ENCODE data around the gene ZFYVE9. TPM values are rescaled to one million over a fixed set of nuclear protein-coding genes. Genes with fewer than 3 reads are reported as not detected.

Gene ZFYVE9
- total and polyA plus RNA-seq, 5 donors from 2014 or later, result 0.26 to 1.6 (median 0.84) TPM

DNA sequence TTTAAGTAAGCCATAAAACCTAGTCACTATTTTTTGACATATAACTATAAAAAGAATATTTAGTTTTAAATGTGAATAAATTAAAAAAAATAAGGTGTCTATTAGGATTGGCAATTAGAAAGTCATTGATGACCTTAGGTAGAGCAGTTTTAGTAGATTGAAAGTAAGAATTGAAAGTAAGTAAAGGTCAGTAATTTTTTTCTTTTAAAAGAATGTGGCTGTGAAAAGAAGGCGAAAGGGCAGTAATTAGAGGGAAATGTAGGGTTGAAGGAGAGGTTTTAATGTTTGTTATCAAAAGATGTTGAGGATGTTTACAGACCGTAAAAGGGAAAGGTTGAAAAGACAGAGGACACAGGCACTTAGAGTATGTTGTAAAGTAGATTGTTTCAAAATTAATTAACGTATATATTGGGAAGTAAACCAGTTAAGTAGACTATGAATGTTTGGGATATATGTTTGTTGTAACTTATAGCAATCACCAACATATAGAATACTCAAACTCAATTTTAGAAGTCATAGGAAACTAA lies 41.0 kb downstream of the ZFYVE9 start:
- ATAC-seq (ENCODE audit: low read depth in 2 of 2) (no peak), DNase-seq (no peak)
- Histone ChIP-seq H3K4me3 (ENCODE audit: low read depth, low read length) (no peak overlapping the region), H3K4me1 (ENCODE audit: control insufficient read depth, insufficient read depth, low read length, poor library complexity, severe bottlenecking) (no peaks in the 10 kb centered on the region), H3K27me3 (ENCODE audit: control insufficient read depth, insufficient read depth, low read length) (no peaks in the 10 kb centered on the region), H3K9me3 (ENCODE audit: control insufficient read depth in 2 of 2, low read length in 2 of 2) (no peaks in the 10 kb centered on the region), H3K36me3 (ENCODE audit: control insufficient read depth, insufficient read depth, low read length) (no peaks in the 10 kb centered on the region), H3K27ac (ENCODE audit: insufficient read depth, low read length, poor library complexity, severe bottlenecking) (no peak overlapping the region)
- H3K4me3 Mint-ChIP-seq, result no peak overlapping the region
- H3K36me3 Mint-ChIP-seq, result no peaks in the 10 kb centered on the region
- H3K27ac Mint-ChIP-seq, result no peak overlapping the region
- H3K27me3 Mint-ChIP-seq, result peaks cover 16% of the 10 kb centered on the region
- peaks cover 0 to 7% (median 0%) of the 10 kb centered on the region in 7 donors for H3K9me3 Mint-ChIP-seq
- peaks cover 0 to 4% (median 0%) of the 10 kb centered on the region in 4 donors for H3K4me1 Mint-ChIP-seq

DNA sequence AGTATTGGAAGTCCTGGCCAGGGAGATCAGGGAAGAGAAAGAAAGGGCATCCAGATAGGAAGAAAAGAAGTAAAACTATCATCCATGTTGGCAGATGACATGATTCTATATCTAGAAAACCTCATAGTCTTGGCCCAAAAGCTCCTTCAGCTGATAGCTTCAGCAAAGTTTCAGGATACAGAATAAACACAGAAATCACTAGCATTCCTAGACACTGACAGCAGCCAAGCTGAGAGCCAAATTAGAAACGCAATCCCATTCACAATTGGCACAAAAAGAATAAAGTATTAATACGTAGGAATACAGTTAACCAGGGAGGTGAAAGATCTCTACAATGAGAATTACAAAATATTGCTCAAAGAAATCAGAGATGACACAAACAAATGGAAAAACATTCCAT lies 44.6 kb downstream of the ZFYVE9 start:
- Histone ChIP-seq H3K4me3 (ENCODE audit: low read depth, low read length) (no peak overlapping the region), H3K27ac (ENCODE audit: insufficient read depth, low read length, poor library complexity, severe bottlenecking) (no peak overlapping the region), H3K27me3 (ENCODE audit: control insufficient read depth, insufficient read depth, low read length) (peaks cover 2% of the 10 kb centered on the region), H3K36me3 (ENCODE audit: control insufficient read depth, insufficient read depth, low read length) (no peaks in the 10 kb centered on the region), H3K4me1 (ENCODE audit: control insufficient read depth, insufficient read depth, low read length, poor library complexity, severe bottlenecking) (no peaks in the 10 kb centered on the region), H3K9me3 (ENCODE audit: control insufficient read depth in 2 of 2, low read length in 2 of 2) (no peaks in the 10 kb centered on the region)
- H3K9me3 Mint-ChIP-seq, result no peaks in the 10 kb centered on the region
- ATAC-seq (ENCODE audit: low read depth in 2 of 2) (no peak), DNase-seq (no peak)
- no peaks in the 10 kb centered on the region for H3K36me3 Mint-ChIP-seq
- H3K4me3 Mint-ChIP-seq, result no peak overlapping the region
- H3K4me1 Mint-ChIP-seq, result peaks cover 0 to 3% (median 1%) of the 10 kb centered on the region in 4 donors
- H3K27ac Mint-ChIP-seq, result no peak overlapping the region
- peaks cover 12% of the 10 kb centered on the region for H3K27me3 Mint-ChIP-seq

DNA sequence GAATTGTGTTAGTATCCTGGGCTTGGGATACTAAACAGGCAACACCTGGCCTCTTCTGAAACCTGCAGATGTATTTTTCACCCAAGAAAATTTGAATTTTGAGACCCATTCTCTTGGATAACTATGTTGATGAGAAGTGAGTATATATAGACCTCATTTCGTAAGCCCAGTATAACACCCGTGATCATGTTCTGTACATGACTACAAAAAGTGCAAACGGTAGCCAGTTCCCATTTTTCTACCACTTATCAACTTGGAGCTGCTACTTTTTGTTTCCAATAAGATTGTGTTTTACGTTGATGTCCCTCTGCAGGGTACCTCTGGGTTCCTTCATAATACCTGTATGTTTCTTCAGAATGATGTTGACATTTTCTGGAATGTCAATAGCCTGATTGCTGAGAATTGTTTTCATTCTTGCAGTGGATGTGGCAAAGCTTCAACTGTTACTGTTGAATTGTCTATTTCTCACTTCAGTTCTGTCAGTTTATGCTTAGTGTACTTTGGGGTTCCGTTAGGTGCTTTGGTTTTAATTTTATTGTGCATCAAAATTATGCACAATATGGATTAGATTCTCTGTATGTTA lies 48.1 kb downstream of the ZFYVE9 start:
- Mint-ChIP-seq H3K27me3 (peaks cover 26% of the 10 kb centered on the region), H3K4me3 (no peak overlapping the region), H3K9me3 (no peaks in the 10 kb centered on the region), H3K36me3 (no peaks in the 10 kb centered on the region), H3K27ac (no peak overlapping the region), H3K4me1 (peaks cover 0 to 5% (median 1%) of the 10 kb centered on the region in 4 donors)
- H3K4me3 ChIP-seq (ENCODE audit: low read depth, low read length), result no peak overlapping the region
- no peaks in the 10 kb centered on the region for H3K4me1 ChIP-seq (ENCODE audit: control insufficient read depth, insufficient read depth, low read length, poor library complexity, severe bottlenecking)
- no peaks in the 10 kb centered on the region for H3K36me3 ChIP-seq (ENCODE audit: control insufficient read depth, insufficient read depth, low read length)
- DNase-seq, result no peak
- peaks cover 6% of the 10 kb centered on the region for H3K27me3 ChIP-seq (ENCODE audit: control insufficient read depth, insufficient read depth, low read length)
- no peak overlapping the region for H3K27ac ChIP-seq (ENCODE audit: insufficient read depth, low read length, poor library complexity, severe bottlenecking)
- no peak for ATAC-seq (ENCODE audit: low read depth in 2 of 2)
- no peaks in the 10 kb centered on the region for H3K9me3 ChIP-seq (ENCODE audit: control insufficient read depth in 2 of 2, low read length in 2 of 2)

- Histone ChIP-seq H3K9me3 (ENCODE audit: control insufficient read depth in 2 of 2, low read length in 2 of 2) (no peaks in the 10 kb centered on the region), H3K4me3 (ENCODE audit: low read depth, low read length) (no peak overlapping the region), H3K4me1 (ENCODE audit: control insufficient read depth, insufficient read depth, low read length, poor library complexity, severe bottlenecking) (no peaks in the 10 kb centered on the region), H3K27me3 (ENCODE audit: control insufficient read depth, insufficient read depth, low read length) (peaks cover 6% of the 10 kb centered on the region), H3K27ac (ENCODE audit: insufficient read depth, low read length, poor library complexity, severe bottlenecking) (no peak overlapping the region), H3K36me3 (ENCODE audit: control insufficient read depth, insufficient read depth, low read length) (no peaks in the 10 kb centered on the region)
- Mint-ChIP-seq H3K4me1 (peaks cover 0 to 5% (median 1%) of the 10 kb centered on the region in 4 donors), H3K9me3 (no peaks in the 10 kb centered on the region), H3K27ac (no peak overlapping the region), H3K36me3 (no peaks in the 10 kb centered on the region), H3K27me3 (peaks cover 26% of the 10 kb centered on the region), H3K4me3 (no peak overlapping the region)
- no peak for DNase-seq
- no peak for ATAC-seq (ENCODE audit: low read depth in 2 of 2)
Observed at GRCh38 chr1:52190500-52191252, 48.8 kb downstream of the ZFYVE9 start.

DNA sequence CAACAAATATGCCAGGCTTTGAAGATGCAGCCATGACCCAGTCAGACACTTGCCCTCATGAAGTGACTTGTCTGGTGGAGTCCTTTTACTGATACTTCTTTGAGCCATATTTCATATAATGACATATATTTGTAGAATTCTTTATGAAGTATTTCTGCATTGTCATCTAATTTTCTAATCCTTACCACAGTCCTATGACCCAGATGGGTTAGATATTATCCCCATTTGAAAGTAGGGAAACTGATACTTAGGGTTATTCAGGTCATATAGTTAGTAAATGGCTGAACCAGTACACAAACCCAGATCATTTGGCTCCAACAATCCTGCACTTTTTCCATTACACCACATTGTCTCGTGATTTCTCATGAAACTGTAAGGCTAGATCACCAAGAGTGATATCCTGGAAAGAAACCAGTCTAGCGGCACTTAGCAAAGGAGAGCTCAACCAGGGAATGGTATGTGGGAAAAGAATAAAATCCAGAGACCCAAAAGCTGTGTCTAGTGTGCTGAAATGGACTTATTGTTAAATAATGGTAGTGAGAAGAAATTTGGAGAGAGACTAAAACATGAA lies 49.6 kb downstream of the ZFYVE9 start:
- no peaks in the 10 kb centered on the region for H3K36me3 Mint-ChIP-seq
- no peak overlapping the region for H3K27ac Mint-ChIP-seq
- ATAC-seq (ENCODE audit: low read depth in 2 of 2) (no peak), DNase-seq (no peak)
- no peak overlapping the region for H3K4me3 ChIP-seq (ENCODE audit: low read depth, low read length)
- no peaks in the 10 kb centered on the region for H3K9me3 Mint-ChIP-seq
- no peaks in the 10 kb centered on the region for H3K36me3 ChIP-seq (ENCODE audit: control insufficient read depth, insufficient read depth, low read length)
- H3K27ac ChIP-seq (ENCODE audit: insufficient read depth, low read length, poor library complexity, severe bottlenecking), result no peak overlapping the region
- peaks cover 6% of the 10 kb centered on the region for H3K27me3 ChIP-seq (ENCODE audit: control insufficient read depth, insufficient read depth, low read length)
- H3K4me3 Mint-ChIP-seq, result no peak overlapping the region
- peaks cover 26% of the 10 kb centered on the region for H3K27me3 Mint-ChIP-seq
- H3K4me1 Mint-ChIP-seq, result peaks cover 0 to 5% (median 1%) of the 10 kb centered on the region in 4 donors
- no peaks in the 10 kb centered on the region for H3K9me3 ChIP-seq (ENCODE audit: control insufficient read depth in 2 of 2, low read length in 2 of 2)
- no peaks in the 10 kb centered on the region for H3K4me1 ChIP-seq (ENCODE audit: control insufficient read depth, insufficient read depth, low read length, poor library complexity, severe bottlenecking)

GRCh38 chr1:52192024-52192423 lies 50.1 kb downstream of the ZFYVE9 start:
- Mint-ChIP-seq H3K9me3 (no peaks in the 10 kb centered on the region), H3K27me3 (peaks cover 26% of the 10 kb centered on the region), H3K4me3 (no peak overlapping the region), H3K4me1 (peaks cover 0 to 5% (median 1%) of the 10 kb centered on the region in 4 donors), H3K27ac (no peak overlapping the region), H3K36me3 (no peaks in the 10 kb centered on the region)
- H3K4me1 ChIP-seq (ENCODE audit: control insufficient read depth, insufficient read depth, low read length, poor library complexity, severe bottlenecking), result no peaks in the 10 kb centered on the region
- ATAC-seq (ENCODE audit: low read depth in 2 of 2), result no peak
- H3K9me3 ChIP-seq (ENCODE audit: control insufficient read depth in 2 of 2, low read length in 2 of 2), result no peaks in the 10 kb centered on the region
- no peaks in the 10 kb centered on the region for H3K36me3 ChIP-seq (ENCODE audit: control insufficient read depth, insufficient read depth, low read length)
- peaks cover 6% of the 10 kb centered on the region for H3K27me3 ChIP-seq (ENCODE audit: control insufficient read depth, insufficient read depth, low read length)
- no peak overlapping the region for H3K4me3 ChIP-seq (ENCODE audit: low read depth, low read length)
- no peak overlapping the region for H3K27ac ChIP-seq (ENCODE audit: insufficient read depth, low read length, poor library complexity, severe bottlenecking)
- no peak for DNase-seq

DNA sequence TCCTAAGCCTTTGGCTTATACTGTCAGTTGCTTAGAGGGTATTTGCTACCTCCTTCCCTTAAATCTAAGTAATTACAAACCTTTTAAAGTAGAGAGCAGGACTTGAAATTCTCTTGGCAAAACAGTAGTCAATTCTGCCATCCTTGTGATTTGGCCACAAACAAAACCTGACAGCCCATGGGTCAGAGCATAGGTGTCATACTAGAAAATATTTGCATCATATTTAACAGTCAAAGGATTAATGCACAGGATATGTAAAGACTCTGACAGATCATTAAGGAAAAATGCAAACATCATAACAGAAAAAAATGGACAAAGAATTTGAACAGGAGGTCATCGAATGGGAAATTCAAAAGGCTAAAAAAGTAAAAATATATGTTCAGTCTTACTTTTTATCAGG lies 50.5 kb downstream of the ZFYVE9 start:
- no peaks in the 10 kb centered on the region for H3K36me3 ChIP-seq (ENCODE audit: control insufficient read depth, insufficient read depth, low read length)
- peaks cover 0 to 5% (median 1%) of the 10 kb centered on the region in 4 donors for H3K4me1 Mint-ChIP-seq
- no peak overlapping the region for H3K27ac Mint-ChIP-seq
- no peak for ATAC-seq (ENCODE audit: low read depth in 2 of 2)
- no peaks in the 10 kb centered on the region for H3K4me1 ChIP-seq (ENCODE audit: control insufficient read depth, insufficient read depth, low read length, poor library complexity, severe bottlenecking)
- H3K4me3 ChIP-seq (ENCODE audit: low read depth, low read length), result no peak overlapping the region
- no peaks in the 10 kb centered on the region for H3K9me3 Mint-ChIP-seq
- no peak for DNase-seq
- H3K27me3 Mint-ChIP-seq, result peaks cover 26% of the 10 kb centered on the region
- H3K27ac ChIP-seq (ENCODE audit: insufficient read depth, low read length, poor library complexity, severe bottlenecking), result no peak overlapping the region
- no peaks in the 10 kb centered on the region for H3K36me3 Mint-ChIP-seq
- no peak overlapping the region for H3K4me3 Mint-ChIP-seq
- H3K27me3 ChIP-seq (ENCODE audit: control insufficient read depth, insufficient read depth, low read length), result peaks cover 6% of the 10 kb centered on the region
- no peaks in the 10 kb centered on the region for H3K9me3 ChIP-seq (ENCODE audit: control insufficient read depth in 2 of 2, low read length in 2 of 2)
